H9 (cell line): ENCODE measurements around the gene TBCC. TPM values are rescaled to one million over a fixed set of nuclear protein-coding genes. Genes with fewer than 3 reads are reported as not detected.

ENCODE experiments used
- DNase-seq: peaks from one replicate; pipeline ENCODE4 v3.0.0-alpha.2; 2017
- H2AFZ ChIP-seq: one replicate; pipeline ENCODE4 v1.6.1; 2013; ENCODE audit warnings: mild to moderate bottlenecking, low read length, control low read depth, moderate library complexity
- H2AK5ac ChIP-seq: 2 replicates; pipeline ENCODE4 v1.6.1; 2013; ENCODE audit warnings: low read length, control low read depth, mixed read lengths; ENCODE audit not compliant: insufficient read length
- H2BK120ac ChIP-seq: one replicate; pipeline ENCODE4 v1.6.1; 2013; ENCODE audit warnings: low read depth, mild to moderate bottlenecking, low read length, control low read depth, inconsistent platforms; ENCODE audit not compliant: poor library complexity, severe bottlenecking
- H2BK12ac ChIP-seq: 2 replicates; pipeline ENCODE4 v1.6.1; 2013; ENCODE audit warnings: low read length, control low read depth, mixed read lengths, low read depth; ENCODE audit not compliant: insufficient read length
- H2BK15ac ChIP-seq: 2 replicates; pipeline ENCODE4 v1.6.1; 2013; ENCODE audit warnings: low read depth, low read length, control low read depth
- H2BK20ac ChIP-seq: one replicate; pipeline ENCODE4 v1.6.1; 2013; ENCODE audit warnings: low read depth, mild to moderate bottlenecking, low read length, control low read depth, inconsistent platforms; ENCODE audit not compliant: poor library complexity, severe bottlenecking
- H2BK5ac ChIP-seq: 2 replicates; pipeline ENCODE4 v1.6.1; 2013; ENCODE audit warnings: low read length, control low read depth, mixed read lengths; ENCODE audit not compliant: insufficient read length
- H3K14ac ChIP-seq: 2 replicates; pipeline ENCODE4 v1.6.1; 2013; ENCODE audit warnings: low read length, control low read depth; ENCODE audit not compliant: insufficient read depth
- H3K18ac ChIP-seq: 2 replicates; pipeline ENCODE4 v1.6.1; 2013; ENCODE audit warnings: low read depth, mild to moderate bottlenecking, mixed read lengths, low read length, control low read depth; ENCODE audit not compliant: insufficient read length
- H3K23ac ChIP-seq: 2 replicates; pipeline ENCODE4 v1.6.1; 2013; ENCODE audit warnings: low read length, control low read depth, mixed read lengths, low read depth; ENCODE audit not compliant: insufficient read length
- H3K23me2 ChIP-seq: 2 replicates; pipeline ENCODE4 v1.6.1; 2013; ENCODE audit warnings: low read depth, mild to moderate bottlenecking, mixed read lengths, low read length, control low read depth; ENCODE audit not compliant: insufficient read length, poor library complexity, severe bottlenecking
- H3K27ac ChIP-seq: 2 replicates; pipeline ENCODE4 v1.5.1; 2013; ENCODE audit warnings: low read length, control low read depth, mixed read lengths, low read depth; ENCODE audit not compliant: insufficient read length
- H3K27me3 ChIP-seq: 2 replicates; pipeline ENCODE4 v1.6.1; 2013; ENCODE audit warnings: low read length, control low read depth, inconsistent platforms; ENCODE audit not compliant: insufficient read depth
- H3K4ac ChIP-seq: 2 replicates; pipeline ENCODE4 v1.6.1; 2013; ENCODE audit warnings: low read depth, mild to moderate bottlenecking, control low read depth, inconsistent platforms, low read length, moderate library complexity
- H3K4me1 ChIP-seq: 2 replicates; pipeline ENCODE4 v1.6.1; 2013; ENCODE audit warnings: low read length, control low read depth, inconsistent platforms; ENCODE audit not compliant: insufficient read depth
- H3K4me2 ChIP-seq: 2 replicates; pipeline ENCODE4 v1.6.1; 2013; ENCODE audit warnings: low read length, control low read depth, mixed read lengths; ENCODE audit not compliant: insufficient read length, insufficient read depth
- H3K56ac ChIP-seq: 2 replicates; pipeline ENCODE4 v1.6.1; 2013; ENCODE audit warnings: low read depth, mild to moderate bottlenecking, mixed read lengths, low read length, control low read depth; ENCODE audit not compliant: insufficient read length
- H3K79me1 ChIP-seq: 2 replicates; pipeline ENCODE4 v1.6.1; 2013; ENCODE audit warnings: low read depth, mild to moderate bottlenecking, moderate library complexity, low read length, control low read depth, inconsistent platforms; ENCODE audit not compliant: insufficient read depth, poor library complexity, severe bottlenecking
- H3K79me2 ChIP-seq: 2 replicates; pipeline ENCODE4 v1.6.1; 2013; ENCODE audit warnings: low read length, control low read depth, inconsistent platforms; ENCODE audit not compliant: insufficient read depth
- H3K9ac ChIP-seq: 2 replicates; pipeline ENCODE4 v1.6.1; 2013; ENCODE audit warnings: low read length, control low read depth, mixed read lengths; ENCODE audit not compliant: insufficient read length; ENCODE audit errors: extremely low read depth
- H3K9me3 ChIP-seq: one replicate; pipeline ENCODE4 v1.6.1; 2013; ENCODE audit warnings: low read depth, low read length, inconsistent platforms; ENCODE audit not compliant: control insufficient read depth
- H3T11ph ChIP-seq: one replicate; pipeline ENCODE4 v1.6.1; 2013; ENCODE audit warnings: mild to moderate bottlenecking, low read length, control low read depth, inconsistent platforms
- H4K20me1 ChIP-seq: one replicate; pipeline ENCODE4 v1.6.1; 2013; ENCODE audit not compliant: control insufficient read depth, insufficient read length, insufficient read depth
- H4K5ac ChIP-seq: 2 replicates; pipeline ENCODE4 v1.6.1; 2013; ENCODE audit warnings: low read depth, mild to moderate bottlenecking, mixed read lengths, low read length, control low read depth; ENCODE audit not compliant: insufficient read length
- H4K8ac ChIP-seq: replicated peaks from 2 replicates; pipeline ENCODE4 v1.6.1; 2013; ENCODE audit warnings: low read length, control low read depth, mixed read lengths, low read depth; ENCODE audit not compliant: insufficient read length
- H4K91ac ChIP-seq: 2 replicates; pipeline ENCODE4 v1.6.1; 2013; ENCODE audit warnings: low read depth, mild to moderate bottlenecking, moderate library complexity, mixed read lengths, low read length, control low read depth; ENCODE audit not compliant: insufficient read length
- H3K27ac Mint-ChIP-seq, 3 experiments: 2 replicates in 2 of 3; 3 replicates in 1 of 3; pipeline ENCODE4 v1.8.0; 2020 to 2021; ENCODE audit warnings: mixed read lengths in 3 of 3, mild to moderate bottlenecking in 1 of 3, moderate library complexity in 1 of 3
- H3K27me3 Mint-ChIP-seq: 2 replicates; pipeline ENCODE4 v1.8.0; 2021; ENCODE audit warnings: low read depth, mild to moderate bottlenecking, moderate library complexity, mixed read lengths
- H3K36me3 Mint-ChIP-seq, 3 experiments: 2 replicates in 2 of 3; 3 replicates in 1 of 3; pipeline ENCODE4 v1.8.0; 2020 to 2021; ENCODE audit warnings: low read depth in 3 of 3, mixed read lengths in 3 of 3; ENCODE audit not compliant: insufficient read depth in 1 of 3
- H3K4me1 Mint-ChIP-seq, 2 experiments: 2 replicates each; pipeline ENCODE4 v1.8.0; 2020; ENCODE audit warnings: mixed read lengths in 2 of 2
- H3K4me3 Mint-ChIP-seq, 2 experiments: 2 replicates in 1 of 2; 3 replicates in 1 of 2; pipeline ENCODE4 v1.8.0; 2020 to 2021; ENCODE audit warnings: mild to moderate bottlenecking in 2 of 2, mixed read lengths in 2 of 2, moderate library complexity in 1 of 2
- H3K9me3 Mint-ChIP-seq, 2 experiments: 2 replicates in 1 of 2; 3 replicates in 1 of 2; pipeline ENCODE4 v1.8.0; 2020; ENCODE audit warnings: mild to moderate bottlenecking in 2 of 2, mixed read lengths in 2 of 2, moderate library complexity in 1 of 2
- WGBS: extraction: QIAGEN DNeasy Blood & Tissue Kit; methylation state at CpG from one replicate; pipeline ENCODE4 v1.1.7; 2013; ENCODE audit warnings: missing lambda C conversion rate, low lambda C conversion rate, mixed read lengths; ENCODE audit not compliant: insufficient read length; ENCODE audit errors: extremely low coverage; 5-methylcytosine and 5-hydroxymethylcytosine counted together
- total RNA-seq: library from RNA; stranded (reverse); gene quantifications from 2 replicates; pipeline ENCODE4 v1.2.1, GENCODE V29; 2021
- TF ChIP-seq, protein P1 (sequence below): fragments of 200-600 bp; sonication (generic); conservative IDR thresholded peaks from 3 replicates; pipeline ENCODE4 v1.8.0; 2021; ENCODE audit warnings: antibody characterized with exemption, mild to moderate bottlenecking

Gene TBCC
- total RNA-seq, 1 experiment from 2014 or later, result 25.6 TPM

GRCh38 chr6:42742116-42742894 is 3.6 kb downstream of the TBCC start:
- H3K14ac ChIP-seq, result no peak overlapping the region
- no peak overlapping the region for H3K27ac ChIP-seq
- H3T11ph ChIP-seq, result no peak overlapping the region
- no peak overlapping the region for H3K4ac ChIP-seq
- peaks cover 8% of the 10 kb centered on the region for H3K79me1 ChIP-seq
- no peak overlapping the region for H3K56ac ChIP-seq
- no peak overlapping the region for H2BK20ac ChIP-seq
- DNase-seq, result no peak
- H3K27me3 ChIP-seq, result no peaks in the 10 kb centered on the region
- H3K23ac ChIP-seq, result no peak overlapping the region
- no peaks in the 10 kb centered on the region for H4K20me1 ChIP-seq
- H2BK15ac ChIP-seq, result no peak overlapping the region
- peaks cover 5% of the 10 kb centered on the region for H3K27me3 Mint-ChIP-seq
- H2BK12ac ChIP-seq, result no peak overlapping the region
- no peak overlapping the region for H3K4me2 ChIP-seq
- H3K4me1 Mint-ChIP-seq, result peaks cover 6 to 10% of the 10 kb centered on the region in 2 experiments
- no peak overlapping the region for H3K4me3 Mint-ChIP-seq
- peaks cover 20% of the 10 kb centered on the region for H3K23me2 ChIP-seq
- no peak overlapping the region for H2AK5ac ChIP-seq
- no peak overlapping the region for H4K5ac ChIP-seq
- H2BK120ac ChIP-seq, result no peak overlapping the region
- no peak overlapping the region for H3K18ac ChIP-seq
- no peak overlapping the region for H2AFZ ChIP-seq
- no peaks in the 10 kb centered on the region for H3K9me3 Mint-ChIP-seq
- TF ChIP-seq, protein P1, sequence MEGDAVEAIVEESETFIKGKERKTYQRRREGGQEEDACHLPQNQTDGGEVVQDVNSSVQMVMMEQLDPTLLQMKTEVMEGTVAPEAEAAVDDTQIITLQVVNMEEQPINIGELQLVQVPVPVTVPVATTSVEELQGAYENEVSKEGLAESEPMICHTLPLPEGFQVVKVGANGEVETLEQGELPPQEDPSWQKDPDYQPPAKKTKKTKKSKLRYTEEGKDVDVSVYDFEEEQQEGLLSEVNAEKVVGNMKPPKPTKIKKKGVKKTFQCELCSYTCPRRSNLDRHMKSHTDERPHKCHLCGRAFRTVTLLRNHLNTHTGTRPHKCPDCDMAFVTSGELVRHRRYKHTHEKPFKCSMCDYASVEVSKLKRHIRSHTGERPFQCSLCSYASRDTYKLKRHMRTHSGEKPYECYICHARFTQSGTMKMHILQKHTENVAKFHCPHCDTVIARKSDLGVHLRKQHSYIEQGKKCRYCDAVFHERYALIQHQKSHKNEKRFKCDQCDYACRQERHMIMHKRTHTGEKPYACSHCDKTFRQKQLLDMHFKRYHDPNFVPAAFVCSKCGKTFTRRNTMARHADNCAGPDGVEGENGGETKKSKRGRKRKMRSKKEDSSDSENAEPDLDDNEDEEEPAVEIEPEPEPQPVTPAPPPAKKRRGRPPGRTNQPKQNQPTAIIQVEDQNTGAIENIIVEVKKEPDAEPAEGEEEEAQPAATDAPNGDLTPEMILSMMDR, result no peak
- H3K9me3 ChIP-seq, result no peaks in the 10 kb centered on the region
- no peak overlapping the region for H2BK5ac ChIP-seq
- H3K9ac ChIP-seq, result no peak overlapping the region
- no peak overlapping the region for H4K91ac ChIP-seq
- no CpG with 5 or more reads among the region's 5 CpGs for WGBS
- no peak overlapping the region for H4K8ac ChIP-seq
- peaks cover 6% of the 10 kb centered on the region; the same call in 1 of the 2 replicates for H3K79me2 ChIP-seq
- H3K4me1 ChIP-seq, result no peaks in the 10 kb centered on the region
- peak overlapping the region in 1 of 3 experiments; percentile 24; a peak in 1 of 7 replicates for H3K27ac Mint-ChIP-seq
- peaks cover 2 to 4% (median 4%) of the 10 kb centered on the region in 3 experiments; a peak in 6 of 7 replicates for H3K36me3 Mint-ChIP-seq
